Right lobe of liver (tissue), 6 donors: Measurements from ENCODE around the gene PWWP2A. TPM values are rescaled to one million over a fixed set of nuclear protein-coding genes. Genes with fewer than 3 reads are reported as not detected.

ENCODE experiments used
- ATAC-seq, 4 donors: fragments of 200-7000 bp; cut with Tn5 transposase; one replicate each; pipeline ENCODE4 v1.9.1; 2020; ENCODE audit warnings: mild to moderate bottlenecking in 4 of 4, moderate library complexity in 4 of 4
- DNase-seq, 3 donors: peaks; one replicate each; pipeline ENCODE4 v3.0.0-alpha.2; 2020
- H3K27ac ChIP-seq, 3 donors: fragments of 200-600 bp; one replicate each; pipeline ENCODE4 v1.8.0; 2022
- H3K27me3 ChIP-seq, 2 donors: fragments of 200-600 bp; one replicate each; pipeline ENCODE4 v1.8.0; 2022
- H3K36me3 ChIP-seq, 4 donors: fragments of 200-600 bp; sonication (generic) in 1 of 4; one replicate each; pipeline versions ENCODE4 v1.5.1 to v1.8.0; 2017 to 2022; ENCODE audit warnings: control low read depth in 1 of 4
- H3K4me1 ChIP-seq, 4 donors: fragments of 200-600 bp; sonication (generic) in 1 of 4; one replicate each; pipeline versions ENCODE4 v1.5.1 to v1.8.0; 2017 to 2022; ENCODE audit warnings: control low read depth in 1 of 4
- H3K4me3 ChIP-seq, 3 donors: fragments of 200-600 bp; one replicate each; pipeline ENCODE4 v1.8.0; 2022
- H3K9me3 ChIP-seq, 4 donors: fragments of 200-600 bp; sonication (generic) in 1 of 4; one replicate each; pipeline versions ENCODE4 v1.5.1 to v1.8.0; 2017 to 2022; ENCODE audit warnings: control low read depth in 1 of 4
- POLR2A ChIP-seq: fragments of 450-650 bp; IDR thresholded peaks from one replicate; pipeline ENCODE4 v1.6.1; 2017; ENCODE audit warnings: antibody characterized with exemption, mild to moderate bottlenecking
- WGBS: methylation state at CpG from one replicate; pipeline ENCODE4 v1.1.6; 2018; ENCODE audit warnings: low coverage, low lambda C conversion rate; ENCODE audit not compliant: insufficient coverage; ENCODE audit errors: missing lambda C conversion rate; 5-methylcytosine and 5-hydroxymethylcytosine counted together
- intact Hi-C, 2 donors: fragments of 100-400 bp; cut with DNase I; formaldehyde crosslinking; loops; one replicate each; pipeline versions ENCODE4 v1.11.2 to v1.14.1; 2022
- total RNA-seq, 6 experiments: library from RNA; depleted of rRNA in 2 of 6; stranded (reverse); fragments of >200 nt in 2 of 6; fragmentation: NEBNext Ultra II Directional in 3 of 6; extraction: Animal tissue kit (Norgen Biotek cat#: 25700) in 3 of 6; gene quantifications; one replicate each; pipeline versions ENCODE4 v1.1.0 to v1.2.4, GENCODE V29; 2016 to 2023
- TF ChIP-seq, protein P1 (sequence below), 4 donors: fragments of 200-600 bp in 3 of 4; fragments of 450-650 bp in 1 of 4; IDR thresholded peaks; one replicate each; pipeline versions ENCODE4 v1.5.1 to v1.8.0; 2016 to 2022; ENCODE audit warnings: antibody characterized with exemption in 4 of 4, mild to moderate bottlenecking in 2 of 4
- donor health status: DM: no; HTN: yes; CAD: no.
- donor health status: DM: no; HTN: no; CAD: no.
- donor health status: DM: no; HTN: no; CAD: no.
- donor health status: DM: no; HTN: yes; CAD: no.
- donor health status: DM: no; HTN: yes; CAD: no.

PWWP2A gene
- total RNA-seq, 6 experiments from 2014 or later, result 7.4 to 11.8 (median 9.6) TPM

- Histone ChIP-seq H3K4me1 (no peaks in the 10 kb centered on the region), H3K27me3 (no peaks in the 10 kb centered on the region), H3K36me3 (peaks cover 0 to 19% (median 5%) of the 10 kb centered on the region in 4 donors), H3K27ac (no peak overlapping the region), H3K9me3 (no peaks in the 10 kb centered on the region), H3K4me3 (no peak overlapping the region)
- ATAC-seq (no peak), DNase-seq (no peak)
- WGBS, result 90% methylated on average over 2 of the region's 2 CpGs
- intact Hi-C loops, result no loop called here
- no peak for TF ChIP-seq POLR2A
- TF ChIP-seq, protein P1, sequence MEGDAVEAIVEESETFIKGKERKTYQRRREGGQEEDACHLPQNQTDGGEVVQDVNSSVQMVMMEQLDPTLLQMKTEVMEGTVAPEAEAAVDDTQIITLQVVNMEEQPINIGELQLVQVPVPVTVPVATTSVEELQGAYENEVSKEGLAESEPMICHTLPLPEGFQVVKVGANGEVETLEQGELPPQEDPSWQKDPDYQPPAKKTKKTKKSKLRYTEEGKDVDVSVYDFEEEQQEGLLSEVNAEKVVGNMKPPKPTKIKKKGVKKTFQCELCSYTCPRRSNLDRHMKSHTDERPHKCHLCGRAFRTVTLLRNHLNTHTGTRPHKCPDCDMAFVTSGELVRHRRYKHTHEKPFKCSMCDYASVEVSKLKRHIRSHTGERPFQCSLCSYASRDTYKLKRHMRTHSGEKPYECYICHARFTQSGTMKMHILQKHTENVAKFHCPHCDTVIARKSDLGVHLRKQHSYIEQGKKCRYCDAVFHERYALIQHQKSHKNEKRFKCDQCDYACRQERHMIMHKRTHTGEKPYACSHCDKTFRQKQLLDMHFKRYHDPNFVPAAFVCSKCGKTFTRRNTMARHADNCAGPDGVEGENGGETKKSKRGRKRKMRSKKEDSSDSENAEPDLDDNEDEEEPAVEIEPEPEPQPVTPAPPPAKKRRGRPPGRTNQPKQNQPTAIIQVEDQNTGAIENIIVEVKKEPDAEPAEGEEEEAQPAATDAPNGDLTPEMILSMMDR (IDR thresholded peaks at IDR 0.05), result no peak
Observed at GRCh38 chr5:160089531-160089930, 29.7 kb downstream of the PWWP2A start.

- intact Hi-C loops, result no loop called here
- Histone ChIP-seq H3K4me1 (no peaks in the 10 kb centered on the region), H3K4me3 (no peak overlapping the region), H3K27me3 (no peaks in the 10 kb centered on the region), H3K27ac (no peak overlapping the region), H3K9me3 (no peaks in the 10 kb centered on the region), H3K36me3 (peaks cover 0 to 17% (median 5%) of the 10 kb centered on the region in 4 donors)
- ATAC-seq (no peak), DNase-seq (no peak)
- TF ChIP-seq, protein P1 (IDR thresholded peaks at IDR 0.05), result no peak
- TF ChIP-seq POLR2A, result no peak
- 69% methylated on average over 1 of the region's 1 CpG for WGBS
Observed at GRCh38 chr5:160088805-160089204, 30.4 kb downstream of the PWWP2A start.

DNA sequence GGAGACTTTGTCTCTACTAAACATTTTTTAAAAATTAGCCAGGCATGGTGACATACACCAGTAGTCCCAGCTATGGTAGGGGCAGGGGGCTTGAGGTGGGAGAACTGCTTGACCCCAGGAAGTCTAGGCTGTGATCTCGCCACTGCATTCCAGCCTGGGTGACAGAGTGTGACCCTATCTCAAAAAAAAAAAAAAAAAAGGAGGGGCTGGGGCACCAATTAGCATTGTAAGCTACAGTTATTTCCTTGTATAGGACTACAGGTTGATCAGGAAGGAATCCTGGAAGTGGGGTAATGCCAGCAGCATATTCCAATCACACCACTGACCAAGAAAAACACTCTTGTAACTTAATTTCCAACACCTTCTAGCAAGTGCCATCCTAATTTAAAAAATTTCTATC lies 32.1 kb downstream of the PWWP2A start:
- DNase-seq (no peak), ATAC-seq (no peak)
- H3K9me3 ChIP-seq, result no peaks in the 10 kb centered on the region
- no peak for TF ChIP-seq POLR2A
- TF ChIP-seq, protein P1 (IDR thresholded peaks at IDR 0.05), result no peak
- 100% methylated on average over 1 of the region's 1 CpG for WGBS
- no peak overlapping the region for H3K4me3 ChIP-seq
- no peak overlapping the region for H3K27ac ChIP-seq
- intact Hi-C loops, result no loop called here
- no peaks in the 10 kb centered on the region for H3K4me1 ChIP-seq
- H3K27me3 ChIP-seq, result no peaks in the 10 kb centered on the region
- peaks cover 0 to under 1% (median 0%) of the 10 kb centered on the region in 4 donors for H3K36me3 ChIP-seq

- intact Hi-C loops, result no loop called here
- 100% methylated on average over 1 of the region's 1 CpG for WGBS
- Histone ChIP-seq H3K4me3 (no peak overlapping the region), H3K27me3 (no peaks in the 10 kb centered on the region), H3K9me3 (no peaks in the 10 kb centered on the region), H3K4me1 (no peaks in the 10 kb centered on the region), H3K27ac (no peak overlapping the region), H3K36me3 (no peaks in the 10 kb centered on the region)
- TF ChIP-seq POLR2A, result no peak
- TF ChIP-seq, protein P1 (IDR thresholded peaks at IDR 0.05), result no peak
- ATAC-seq (peak in 2 of 4 donors; percentile 35 to 45), DNase-seq (no peak)
Observed at GRCh38 chr5:160084144-160084543, 35.1 kb downstream of the PWWP2A start.

DNA sequence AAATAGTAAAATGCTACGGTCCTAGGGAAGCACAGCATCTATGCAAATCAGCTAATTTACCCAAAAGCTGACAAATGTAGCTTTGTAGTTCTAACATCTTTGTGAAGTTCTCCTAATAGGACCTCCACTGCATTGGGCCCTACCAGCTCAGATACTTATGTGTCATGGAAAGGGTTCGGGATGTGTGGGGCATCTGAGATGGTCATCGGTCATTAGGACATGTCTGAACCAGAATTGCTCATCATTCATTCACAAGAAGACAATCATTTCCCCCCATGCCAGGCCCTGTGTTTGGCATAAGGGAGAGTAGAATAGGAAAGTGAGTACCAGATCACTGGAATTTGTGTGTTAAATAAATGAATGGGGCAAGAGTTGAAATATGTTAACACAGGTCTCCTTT lies 35.7 kb downstream of the PWWP2A start:
- H3K4me1 ChIP-seq, result no peaks in the 10 kb centered on the region
- no peak for TF ChIP-seq POLR2A
- TF ChIP-seq, protein P1 (IDR thresholded peaks at IDR 0.05), result no peak
- H3K4me3 ChIP-seq, result no peak overlapping the region
- intact Hi-C loops, result no loop called here
- no peaks in the 10 kb centered on the region for H3K9me3 ChIP-seq
- WGBS, result 62% methylated on average over 3 of the region's 3 CpGs
- DNase-seq, result no peak
- no peaks in the 10 kb centered on the region for H3K27me3 ChIP-seq
- no peak overlapping the region for H3K27ac ChIP-seq
- H3K36me3 ChIP-seq, result no peaks in the 10 kb centered on the region
- no peak for ATAC-seq
